WTC11 (cell line): ENCODE data around the gene SMIM1. TPM values are rescaled to one million over a fixed set of nuclear protein-coding genes. Genes with fewer than 3 reads are reported as not detected.

Experiments
- ATAC-seq: fragments of 200-7000 bp; cut with Tn5 transposase; 2 replicates; pipeline ENCODE4 v1.10.0; 2021; ENCODE audit warnings: mild to moderate bottlenecking, moderate library complexity
- CTCF ChIA-PET: fragments of 300-600 bp; sonication (Branson Sonifier 250); formaldehyde crosslinking; loops from one replicate; lab custom pipeline; 2021; ENCODE audit warnings: antibody characterized with exemption; lab: Charles Lee
- POLR2A ChIA-PET: fragments of 350-600 bp; sonication (Branson Sonifier 250); formaldehyde crosslinking; loops from one replicate; lab custom pipeline; 2021; ENCODE audit warnings: antibody characterized with exemption; lab: Charles Lee
- DNase-seq: peaks from one replicate; pipeline ENCODE4 v3.0.0; 2021; ENCODE audit warnings: low spot score
- H3K27ac Mint-ChIP-seq: 2 replicates; pipeline ENCODE4 v1.8.0; 2021; ENCODE audit warnings: mixed read lengths
- H3K27me3 Mint-ChIP-seq: 2 replicates; pipeline ENCODE4 v1.8.0; 2021; ENCODE audit warnings: low read depth, mild to moderate bottlenecking, moderate library complexity, mixed read lengths
- H3K36me3 Mint-ChIP-seq: 2 replicates; pipeline ENCODE4 v1.8.0; 2021; ENCODE audit warnings: mixed read lengths
- H3K4me1 Mint-ChIP-seq: 2 replicates; pipeline ENCODE4 v1.8.0; 2022; ENCODE audit warnings: mixed read lengths
- H3K4me3 Mint-ChIP-seq: 2 replicates; pipeline ENCODE4 v1.8.0; 2021; ENCODE audit warnings: mild to moderate bottlenecking, moderate library complexity, mixed read lengths
- H3K9me3 Mint-ChIP-seq: 2 replicates; pipeline ENCODE4 v1.8.0; 2021; ENCODE audit warnings: mixed read lengths
- MXD4 ChIP-seq: fragments of 250-450 bp; sonication (Bioruptor Pico); IDR thresholded peaks from 2 replicates; pipeline ENCODE4 v1.8.0; 2021; ENCODE audit warnings: mild to moderate bottlenecking, moderate library complexity, borderline replicate concordance
- TP53 ChIP-seq: sonication (generic); formaldehyde crosslinking; IDR thresholded peaks from 2 replicates; pipeline ENCODE4 v1.8.1; 2023; ENCODE audit warnings: mild to moderate bottlenecking, missing genetic modification reagents
- ZNF416 ChIP-seq: fragments of 250-450 bp; sonication (Bioruptor Pico); IDR thresholded peaks from 2 replicates; pipeline ENCODE4 v1.9.0; 2021; ENCODE audit warnings: mild to moderate bottlenecking, inconsistent platforms
- ZNF671 ChIP-seq: fragments of 250-450 bp; sonication (Bioruptor Pico); IDR thresholded peaks from 2 replicates; pipeline ENCODE4 v1.8.0; 2021; ENCODE audit warnings: mild to moderate bottlenecking
- ZSCAN18 ChIP-seq: fragments of 250-450 bp; sonication (Bioruptor Pico); IDR thresholded peaks from 2 replicates; pipeline ENCODE4 v2.1.2; 2022; ENCODE audit warnings: mild to moderate bottlenecking, moderate library complexity
- total RNA-seq: library from RNA; stranded (reverse); gene quantifications from 3 replicates; pipeline ENCODE4 v1.2.3, GENCODE V29; 2021
- TF ChIP-seq, protein P1 (sequence below): sonication (generic); formaldehyde crosslinking; IDR thresholded peaks from 2 replicates; pipeline ENCODE4 v1.8.1; 2023; ENCODE audit warnings: mild to moderate bottlenecking, moderate library complexity, missing genetic modification reagents
- TF ChIP-seq, protein P2 (sequence below): sonication (generic); formaldehyde crosslinking; IDR thresholded peaks from 2 replicates; pipeline ENCODE4 v1.8.1; 2022; ENCODE audit warnings: low read depth, missing genetic modification reagents, borderline replicate concordance
- TF ChIP-seq, protein P3 (sequence below): sonication (generic); formaldehyde crosslinking; IDR thresholded peaks from 2 replicates; pipeline ENCODE4 v1.8.1; 2022; ENCODE audit warnings: mild to moderate bottlenecking, moderate library complexity, missing genetic modification reagents
- TF ChIP-seq, protein P4 (sequence below): fragments of 250-450 bp; sonication (Bioruptor Pico); IDR thresholded peaks from 2 replicates; pipeline ENCODE4 v1.9.0; 2021; ENCODE audit warnings: mild to moderate bottlenecking

Gene SMIM1
- total RNA-seq, 1 experiment from 2014 or later, result 10.2 TPM

DNA sequence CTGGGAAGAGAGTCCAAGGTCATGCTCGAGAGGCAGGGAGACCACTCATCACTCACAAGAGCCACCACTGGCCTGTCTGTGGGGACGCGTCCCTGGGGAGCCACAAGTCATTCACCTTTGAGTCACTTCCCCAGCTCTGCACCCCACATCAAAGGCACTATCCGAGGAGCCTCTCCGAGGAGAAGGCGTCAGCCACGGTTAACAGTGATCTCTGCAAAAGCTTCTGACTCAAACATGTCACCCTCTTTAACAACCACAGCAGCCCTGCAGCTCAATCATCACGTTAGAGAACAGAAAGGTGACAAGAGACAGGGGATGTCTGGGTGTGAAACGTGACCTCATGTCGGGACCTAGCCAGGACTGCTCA, 14.8 kb downstream of the SMIM1 start:
- H3K36me3 Mint-ChIP-seq, result peaks cover 53% of the 10 kb centered on the region
- DNase-seq, result no peak
- CTCF ChIA-PET, result interaction anchor here (1.0 to 6.9 kb wide), 3 partner anchors 9 to 168 kb away, joined by 4 to 39 read pairs (median 4); partner anchors contain the start of gene LRRC47
- ATAC-seq, result no peak
- H3K4me1 Mint-ChIP-seq, result peaks cover 28% of the 10 kb centered on the region
- peak overlapping the region; percentile 74; the same call in 1 of the 2 replicates for H3K27ac Mint-ChIP-seq
- no peaks in the 10 kb centered on the region for H3K27me3 Mint-ChIP-seq
- H3K4me3 Mint-ChIP-seq, result no peak overlapping the region
- no peak for TF ChIP-seq ZNF671
- TF ChIP-seq, all 79 proteins: peak for 0
- POLR2A ChIA-PET, result no interaction called here
- H3K9me3 Mint-ChIP-seq, result no peaks in the 10 kb centered on the region

DNA sequence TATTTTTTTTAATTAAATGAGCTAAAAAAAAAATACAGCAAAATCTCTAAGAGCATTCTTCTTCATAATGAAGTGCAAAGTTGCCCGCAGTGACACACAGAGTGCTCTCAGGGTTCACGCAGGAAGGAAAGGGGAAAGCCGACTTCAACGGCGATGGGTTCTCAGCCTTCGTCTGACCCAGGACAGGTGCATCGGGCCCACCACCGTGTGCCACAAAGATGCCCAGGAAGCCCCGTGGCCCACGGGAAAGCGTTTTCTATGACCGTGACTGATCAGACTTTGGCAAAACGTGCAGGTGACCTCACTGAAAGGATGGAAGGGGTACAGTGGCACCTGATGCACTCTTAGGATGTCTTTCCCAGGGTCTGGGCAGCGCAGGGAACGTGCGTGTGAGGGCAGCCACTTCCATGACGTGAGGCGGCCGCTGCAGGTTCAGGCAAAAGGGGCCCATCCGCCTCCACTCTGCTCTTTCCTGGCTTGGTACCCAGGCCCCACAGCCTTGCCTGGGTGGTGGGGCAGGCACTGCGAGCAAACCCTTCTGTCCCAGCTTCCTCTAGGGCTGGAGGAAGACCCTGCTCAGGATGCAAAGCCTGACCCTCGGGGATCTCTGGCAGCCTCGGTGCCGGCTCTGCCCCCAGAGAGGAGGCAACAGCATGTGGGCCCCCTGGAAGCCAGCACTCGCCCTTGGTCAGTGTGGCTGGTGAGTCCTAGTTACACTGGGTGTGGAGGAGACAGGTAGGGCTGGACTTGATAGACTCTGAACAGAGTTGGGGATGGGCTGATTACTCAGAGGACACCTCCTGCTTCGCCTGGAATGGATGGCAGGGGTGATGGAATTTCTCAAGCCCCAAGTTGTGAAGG, 15.4 kb downstream of the SMIM1 start:
- Mint-ChIP-seq H3K27me3 (no peaks in the 10 kb centered on the region), H3K4me1 (peaks cover 34% of the 10 kb centered on the region), H3K36me3 (peaks cover 50% of the 10 kb centered on the region), H3K27ac (peak overlapping the region; percentile 79), H3K9me3 (no peaks in the 10 kb centered on the region), H3K4me3 (no peak overlapping the region)
- ChIA-PET CTCF (interaction anchor here (1.0 to 6.9 kb wide), 3 partner anchors 8 to 169 kb away, joined by 4 to 39 read pairs (median 4); partner anchors contain the start of gene LRRC47), POLR2A (no interaction called here)
- DNase-seq, result no peak
- no peak for ATAC-seq
- no peak for TF ChIP-seq ZSCAN18 (CRISPR knock-in tag)
- TF ChIP-seq TP53 (CRISPR knock-in tag), result no peak
- TF ChIP-seq, protein P1, sequence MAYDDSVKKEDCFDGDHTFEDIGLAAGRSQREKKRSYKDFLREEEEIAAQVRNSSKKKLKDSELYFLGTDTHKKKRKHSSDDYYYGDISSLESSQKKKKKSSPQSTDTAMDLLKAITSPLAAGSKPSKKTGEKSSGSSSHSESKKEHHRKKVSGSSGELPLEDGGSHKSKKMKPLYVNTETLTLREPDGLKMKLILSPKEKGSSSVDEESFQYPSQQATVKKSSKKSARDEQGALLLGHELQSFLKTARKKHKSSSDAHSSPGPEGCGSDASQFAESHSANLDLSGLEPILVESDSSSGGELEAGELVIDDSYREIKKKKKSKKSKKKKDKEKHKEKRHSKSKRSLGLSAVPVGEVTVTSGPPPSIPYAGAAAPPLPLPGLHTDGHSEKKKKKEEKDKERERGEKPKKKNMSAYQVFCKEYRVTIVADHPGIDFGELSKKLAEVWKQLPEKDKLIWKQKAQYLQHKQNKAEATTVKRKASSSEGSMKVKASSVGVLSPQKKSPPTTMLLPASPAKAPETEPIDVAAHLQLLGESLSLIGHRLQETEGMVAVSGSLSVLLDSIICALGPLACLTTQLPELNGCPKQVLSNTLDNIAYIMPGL (CRISPR knock-in tag), result no peak

DNA sequence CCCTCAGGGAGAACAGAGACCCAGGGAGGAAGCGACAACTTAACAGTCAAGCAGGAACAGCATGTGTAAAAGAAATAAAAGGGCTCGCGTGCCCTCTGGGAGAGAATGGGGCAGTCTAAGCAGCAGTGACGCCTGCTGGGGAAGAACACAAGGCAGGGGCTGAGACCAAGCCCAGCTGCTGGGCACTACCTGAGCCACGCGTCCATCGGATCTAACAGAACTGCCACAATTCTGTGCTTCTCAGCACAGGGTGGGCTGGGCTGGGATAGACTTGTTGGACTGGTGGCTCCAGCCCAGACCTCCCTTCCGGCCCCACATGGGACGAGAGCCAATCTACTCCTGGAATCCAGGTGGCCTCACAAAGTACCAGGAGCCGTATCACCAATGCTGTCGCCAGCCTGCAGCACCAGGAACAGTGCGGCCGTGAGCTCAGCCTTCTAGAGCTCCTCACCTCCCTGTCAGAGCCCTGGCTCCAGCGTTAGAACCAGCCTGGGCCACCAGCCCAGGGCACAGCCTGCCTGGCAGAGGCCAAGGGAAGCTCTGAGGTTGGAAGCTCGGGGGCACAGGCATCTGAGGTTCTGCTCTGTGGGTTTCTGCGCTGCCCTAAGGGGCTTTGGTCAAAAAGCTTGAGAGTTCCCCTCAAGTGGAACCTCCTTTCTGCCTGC, 16.3 kb downstream of the SMIM1 start:
- H3K9me3 Mint-ChIP-seq, result no peaks in the 10 kb centered on the region
- H3K4me1 Mint-ChIP-seq, result peaks cover 40% of the 10 kb centered on the region
- ChIA-PET POLR2A (no interaction called here), CTCF (interaction anchor here (2.0 to 6.9 kb wide), 2 partner anchors 13 kb away, joined by 6 to 39 read pairs; no protein-coding TSS in a partner anchor)
- H3K4me3 Mint-ChIP-seq, result no peak overlapping the region
- TF ChIP-seq, protein P2, sequence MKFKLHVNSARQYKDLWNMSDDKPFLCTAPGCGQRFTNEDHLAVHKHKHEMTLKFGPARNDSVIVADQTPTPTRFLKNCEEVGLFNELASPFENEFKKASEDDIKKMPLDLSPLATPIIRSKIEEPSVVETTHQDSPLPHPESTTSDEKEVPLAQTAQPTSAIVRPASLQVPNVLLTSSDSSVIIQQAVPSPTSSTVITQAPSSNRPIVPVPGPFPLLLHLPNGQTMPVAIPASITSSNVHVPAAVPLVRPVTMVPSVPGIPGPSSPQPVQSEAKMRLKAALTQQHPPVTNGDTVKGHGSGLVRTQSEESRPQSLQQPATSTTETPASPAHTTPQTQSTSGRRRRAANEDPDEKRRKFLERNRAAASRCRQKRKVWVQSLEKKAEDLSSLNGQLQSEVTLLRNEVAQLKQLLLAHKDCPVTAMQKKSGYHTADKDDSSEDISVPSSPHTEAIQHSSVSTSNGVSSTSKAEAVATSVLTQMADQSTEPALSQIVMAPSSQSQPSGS (CRISPR knock-in tag), result no peak
- TF ChIP-seq, protein P3, sequence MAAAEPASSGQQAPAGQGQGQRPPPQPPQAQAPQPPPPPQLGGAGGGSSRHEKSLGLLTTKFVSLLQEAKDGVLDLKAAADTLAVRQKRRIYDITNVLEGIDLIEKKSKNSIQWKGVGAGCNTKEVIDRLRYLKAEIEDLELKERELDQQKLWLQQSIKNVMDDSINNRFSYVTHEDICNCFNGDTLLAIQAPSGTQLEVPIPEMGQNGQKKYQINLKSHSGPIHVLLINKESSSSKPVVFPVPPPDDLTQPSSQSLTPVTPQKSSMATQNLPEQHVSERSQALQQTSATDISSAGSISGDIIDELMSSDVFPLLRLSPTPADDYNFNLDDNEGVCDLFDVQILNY (CRISPR knock-in tag), result no peak
- TF ChIP-seq MXD4 (CRISPR knock-in tag), result no peak
- TF ChIP-seq, protein P4, sequence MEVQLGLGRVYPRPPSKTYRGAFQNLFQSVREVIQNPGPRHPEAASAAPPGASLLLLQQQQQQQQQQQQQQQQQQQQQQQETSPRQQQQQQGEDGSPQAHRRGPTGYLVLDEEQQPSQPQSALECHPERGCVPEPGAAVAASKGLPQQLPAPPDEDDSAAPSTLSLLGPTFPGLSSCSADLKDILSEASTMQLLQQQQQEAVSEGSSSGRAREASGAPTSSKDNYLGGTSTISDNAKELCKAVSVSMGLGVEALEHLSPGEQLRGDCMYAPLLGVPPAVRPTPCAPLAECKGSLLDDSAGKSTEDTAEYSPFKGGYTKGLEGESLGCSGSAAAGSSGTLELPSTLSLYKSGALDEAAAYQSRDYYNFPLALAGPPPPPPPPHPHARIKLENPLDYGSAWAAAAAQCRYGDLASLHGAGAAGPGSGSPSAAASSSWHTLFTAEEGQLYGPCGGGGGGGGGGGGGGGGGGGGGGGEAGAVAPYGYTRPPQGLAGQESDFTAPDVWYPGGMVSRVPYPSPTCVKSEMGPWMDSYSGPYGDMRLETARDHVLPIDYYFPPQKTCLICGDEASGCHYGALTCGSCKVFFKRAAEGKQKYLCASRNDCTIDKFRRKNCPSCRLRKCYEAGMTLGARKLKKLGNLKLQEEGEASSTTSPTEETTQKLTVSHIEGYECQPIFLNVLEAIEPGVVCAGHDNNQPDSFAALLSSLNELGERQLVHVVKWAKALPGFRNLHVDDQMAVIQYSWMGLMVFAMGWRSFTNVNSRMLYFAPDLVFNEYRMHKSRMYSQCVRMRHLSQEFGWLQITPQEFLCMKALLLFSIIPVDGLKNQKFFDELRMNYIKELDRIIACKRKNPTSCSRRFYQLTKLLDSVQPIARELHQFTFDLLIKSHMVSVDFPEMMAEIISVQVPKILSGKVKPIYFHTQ (CRISPR knock-in tag), result no peak
- TF ChIP-seq ZNF416 (CRISPR knock-in tag), result no peak
- H3K27ac Mint-ChIP-seq, result peak overlapping the region; percentile 79; the same call in 1 of the 2 replicates
- no peak for ATAC-seq
- DNase-seq, result no peak
- peaks cover 44% of the 10 kb centered on the region for H3K36me3 Mint-ChIP-seq
- H3K27me3 Mint-ChIP-seq, result no peaks in the 10 kb centered on the region
